ENCODE results near the gene FAM107A.

The FAM107A gene

GRCh38 chr3:58536501-58537411 is 40.4 kb downstream of the FAM107A start, which contains the start of gene ACOX2:
Gene ACOX2, minus strand, starts transcription at chr3:58537190. Its CDS starts 2,084 bp downstream, at chr3:58535106.
- Histone ChIP-seq H4K20me1 (ENCODE audit: insufficient read depth, low read length) (no peaks in the 10 kb centered on the region), H3K4me3 (ENCODE audit: low read length) (no peak within 1 kb of the TSS), H3K36me3 (replicated peaks; ENCODE audit: low read depth, low read length) (no peaks in the 10 kb centered on the region), H2AFZ (ENCODE audit: low read depth, low read length) (no peak within 1 kb of the TSS), H3K4me2 (ENCODE audit: low read length) (no peak within 1 kb of the TSS), H3K79me2 (ENCODE audit: low read length) (no peaks in the 10 kb centered on the region), H3K4me1 (ENCODE audit: low read length) (peaks cover 6% of the 10 kb centered on the region), H3K27ac (ENCODE audit: low read length) (no peak within 1 kb of the TSS), H3K27me3 (ENCODE audit: low read depth, low read length) (no peaks in the 10 kb centered on the region), H3K9me3 (ENCODE audit: insufficient read depth, low read length) (no peaks in the 10 kb centered on the region), H3K9ac (ENCODE audit: low read length) (no peak within 1 kb of the TSS)
- TF ChIP-seq EZH2phosphoT487 (IDR thresholded peaks at IDR 0.05; ENCODE audit: low read depth), result no peak
- TF ChIP-seq CTCF (IDR thresholded peaks at IDR 0.05; ENCODE audit: low read depth, low read length), result no peak

GRCh38 chr3:58535531-58536500 is 41.4 kb downstream of the FAM107A start:
- H3K79me2 ChIP-seq (ENCODE audit: low read length), result no peaks in the 10 kb centered on the region
- peaks cover 6% of the 10 kb centered on the region for H3K4me1 ChIP-seq (ENCODE audit: low read length)
- TF ChIP-seq EZH2phosphoT487 (IDR thresholded peaks at IDR 0.05; ENCODE audit: low read depth), result no peak
- TF ChIP-seq CTCF (IDR thresholded peaks at IDR 0.05; ENCODE audit: low read depth, low read length), result no peak
- no peak overlapping the region for H3K4me3 ChIP-seq (ENCODE audit: low read length)
- no peaks in the 10 kb centered on the region for H3K27me3 ChIP-seq (ENCODE audit: low read depth, low read length)
- H3K9ac ChIP-seq (ENCODE audit: low read length), result no peak overlapping the region
- H4K20me1 ChIP-seq (ENCODE audit: insufficient read depth, low read length), result no peaks in the 10 kb centered on the region
- H3K36me3 ChIP-seq (replicated peaks; ENCODE audit: low read depth, low read length), result no peaks in the 10 kb centered on the region
- no peaks in the 10 kb centered on the region for H3K9me3 ChIP-seq (ENCODE audit: insufficient read depth, low read length)
- H2AFZ ChIP-seq (ENCODE audit: low read depth, low read length), result no peak overlapping the region
- H3K27ac ChIP-seq (ENCODE audit: low read length), result no peak overlapping the region
- H3K4me2 ChIP-seq (ENCODE audit: low read length), result no peak overlapping the region

GRCh38 chr3:58534592-58535494 is 42.3 kb downstream of the FAM107A start:
- Histone ChIP-seq H2AFZ (ENCODE audit: low read depth, low read length) (no peak overlapping the region), H3K27me3 (ENCODE audit: low read depth, low read length) (no peaks in the 10 kb centered on the region), H3K36me3 (replicated peaks; ENCODE audit: low read depth, low read length) (no peaks in the 10 kb centered on the region), H3K79me2 (ENCODE audit: low read length) (no peaks in the 10 kb centered on the region), H3K4me2 (ENCODE audit: low read length) (no peak overlapping the region), H3K27ac (ENCODE audit: low read length) (no peak overlapping the region), H3K9me3 (ENCODE audit: insufficient read depth, low read length) (no peaks in the 10 kb centered on the region), H3K4me1 (ENCODE audit: low read length) (peaks cover 6% of the 10 kb centered on the region), H3K4me3 (ENCODE audit: low read length) (no peak overlapping the region), H4K20me1 (ENCODE audit: insufficient read depth, low read length) (no peaks in the 10 kb centered on the region), H3K9ac (ENCODE audit: low read length) (no peak overlapping the region)
- no peak for TF ChIP-seq CTCF (IDR thresholded peaks at IDR 0.05; ENCODE audit: low read depth, low read length)

Data from OCI-LY3 (cell line).